ENCODE measurements around the gene CYP1A2.
"Not testable (repeated sequence)": the region's sequence is repeated elsewhere in the genome, so short reads cannot be mapped to it uniquely, and the experiment has no call there.

CYP1A2 gene

DNA sequence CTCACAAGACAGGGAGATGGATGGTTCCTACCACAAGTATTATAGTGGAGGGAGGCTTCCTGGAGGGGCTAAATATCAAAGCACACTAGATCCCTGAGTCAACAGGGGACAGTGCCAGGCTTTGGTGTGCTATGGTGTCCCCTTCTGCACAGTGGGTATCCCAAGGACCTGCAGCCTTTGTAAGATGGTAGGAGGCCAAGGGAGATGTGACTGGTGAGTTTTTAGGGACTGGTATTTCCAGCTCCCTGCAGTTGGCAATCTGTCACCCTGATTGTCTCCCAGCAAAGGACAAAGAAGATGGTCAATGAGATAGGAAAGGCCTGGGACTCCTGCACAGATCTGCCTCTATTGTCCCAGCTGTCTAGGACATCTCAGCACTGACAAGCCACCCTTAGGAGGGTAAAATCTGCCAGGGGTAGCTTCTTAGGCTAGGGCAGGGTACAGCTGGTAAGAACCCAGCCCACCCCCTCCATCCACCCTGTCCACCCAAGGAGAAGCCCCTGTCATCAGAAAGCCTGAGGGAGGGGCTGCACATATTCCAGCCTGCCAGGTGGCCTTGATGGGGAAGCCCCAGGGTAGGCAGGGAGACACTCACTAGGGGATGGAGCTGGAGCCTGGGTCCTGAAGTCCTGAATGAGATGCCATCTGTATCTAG is 23.9 kb upstream of the CYP1A2 start:
- FAIRE-seq (no peak), DNase-seq (ENCODE audit: insufficient read length, low spot score) (no peak)
- TF ChIP-seq POU2F2 (IDR thresholded peaks at IDR 0.05; ENCODE audit: low read depth, low read length) (no peak), POLR2AphosphoS5 (IDR thresholded peaks at IDR 0.05; ENCODE audit: low read depth, low read length) (no peak), POLR2A (IDR thresholded peaks at IDR 0.05; ENCODE audit: low read depth, low read length) (no peak), SPI1 (IDR thresholded peaks at IDR 0.05; ENCODE audit: low read depth, low read length) (no peak), PAX5 (IDR thresholded peaks at IDR 0.05; ENCODE audit: insufficient read depth, low read length, severe bottlenecking) (no peak), TAF1 (IDR thresholded peaks at IDR 0.05; ENCODE audit: low read depth, low read length) (no peak)

GRCh38 chr15:74725225-74725774 is 23.3 kb upstream of the CYP1A2 start, which contains the start of gene CYP1A1:
TSS of gene CYP1A1 (minus strand) at chr15:74725528. CDS start at chr15:74723097, 2,431 bp downstream.
- FAIRE-seq (peak; percentile 38), DNase-seq (ENCODE audit: insufficient read length, low spot score) (no peak)
- TF ChIP-seq POLR2AphosphoS5 (IDR thresholded peaks at IDR 0.05; ENCODE audit: low read depth, low read length): no peak
- no peak for TF ChIP-seq SPI1 (IDR thresholded peaks at IDR 0.05; ENCODE audit: low read depth, low read length)
- TF ChIP-seq POLR2A (IDR thresholded peaks at IDR 0.05; ENCODE audit: low read depth, low read length): no peak
- TF ChIP-seq POU2F2 (IDR thresholded peaks at IDR 0.05; ENCODE audit: low read depth, low read length): no peak
- no peak for TF ChIP-seq PAX5 (IDR thresholded peaks at IDR 0.05; ENCODE audit: insufficient read depth, low read length, severe bottlenecking)
- no peak for TF ChIP-seq TAF1 (IDR thresholded peaks at IDR 0.05; ENCODE audit: low read depth, low read length)

- DNase-seq (ENCODE audit: insufficient read length, low spot score): peak; percentile 66
- peak; percentile 54 for FAIRE-seq
- TF ChIP-seq SPI1 (IDR thresholded peaks at IDR 0.05; ENCODE audit: low read depth, low read length): no peak
- TF ChIP-seq POLR2A (IDR thresholded peaks at IDR 0.05; ENCODE audit: low read depth, low read length): no peak
- TF ChIP-seq TAF1 (IDR thresholded peaks at IDR 0.05; ENCODE audit: low read depth, low read length): no peak
- no peak for TF ChIP-seq PAX5 (IDR thresholded peaks at IDR 0.05; ENCODE audit: insufficient read depth, low read length, severe bottlenecking)
- no peak for TF ChIP-seq POLR2AphosphoS5 (IDR thresholded peaks at IDR 0.05; ENCODE audit: low read depth, low read length)
- no peak for TF ChIP-seq POU2F2 (IDR thresholded peaks at IDR 0.05; ENCODE audit: low read depth, low read length)
These were observed 22.5 kb upstream of the CYP1A2 start for GRCh38 chr15:74725845-74726773.

DNA sequence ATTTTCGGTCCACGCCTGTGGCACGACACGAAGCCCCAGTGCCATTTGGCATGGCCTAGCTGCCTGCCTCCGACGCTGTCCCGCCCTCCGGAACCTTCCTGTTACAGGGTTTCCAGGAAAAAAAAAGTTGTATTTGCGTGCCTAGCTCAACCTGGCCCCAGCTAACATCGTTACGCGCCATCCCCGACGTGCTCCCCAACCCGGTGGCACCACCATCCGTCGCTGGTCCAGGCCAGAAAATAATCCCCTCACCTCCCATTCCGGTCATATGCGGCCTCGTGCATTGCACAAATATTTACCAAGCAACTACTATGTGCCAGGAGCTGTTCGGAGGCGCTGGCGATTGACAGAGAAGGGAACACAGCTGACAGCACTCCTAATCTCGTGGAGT is 21.9 kb upstream of the CYP1A2 start:
- no peak for DNase-seq (ENCODE audit: insufficient read length, low spot score)
- no peak for TF ChIP-seq POU2F2 (IDR thresholded peaks at IDR 0.05; ENCODE audit: low read depth, low read length)
- FAIRE-seq: no peak

DNA sequence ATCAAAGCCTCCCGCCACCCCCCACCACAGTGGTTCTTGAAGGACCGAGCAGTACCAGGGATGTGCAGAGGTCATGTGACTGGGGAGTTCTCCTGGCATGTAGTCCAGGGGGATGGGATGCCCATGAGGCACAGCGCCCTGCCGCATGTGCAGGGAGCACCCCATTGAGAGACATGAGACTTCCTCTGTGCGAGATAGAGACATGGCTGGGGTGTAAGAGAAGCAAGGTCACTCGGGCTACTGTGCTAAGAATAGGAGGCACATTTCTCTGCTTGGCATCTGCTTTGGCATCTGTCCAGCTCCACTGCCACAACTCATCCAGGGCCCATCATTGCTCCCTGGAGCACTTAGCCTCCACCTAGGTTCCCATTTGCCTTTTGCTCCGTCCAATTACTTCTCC is 20.9 kb upstream of the CYP1A2 start:
- no peak for FAIRE-seq
- no peak for TF ChIP-seq PAX5 (IDR thresholded peaks at IDR 0.05; ENCODE audit: insufficient read depth, low read length, severe bottlenecking)
- no peak for TF ChIP-seq TAF1 (IDR thresholded peaks at IDR 0.05; ENCODE audit: low read depth, low read length)
- TF ChIP-seq POLR2A (IDR thresholded peaks at IDR 0.05; ENCODE audit: low read depth, low read length): no peak
- TF ChIP-seq SPI1 (IDR thresholded peaks at IDR 0.05; ENCODE audit: low read depth, low read length): no peak
- TF ChIP-seq POLR2AphosphoS5 (IDR thresholded peaks at IDR 0.05; ENCODE audit: low read depth, low read length): no peak
- no peak for TF ChIP-seq POU2F2 (IDR thresholded peaks at IDR 0.05; ENCODE audit: low read depth, low read length)
- no peak for DNase-seq (ENCODE audit: insufficient read length, low spot score)

- not testable (repeated sequence) for FAIRE-seq; DNase-seq (ENCODE audit: insufficient read length, low spot score)
These were observed 19.9 kb upstream of the CYP1A2 start for GRCh38 chr15:74728699-74729098.

DNA sequence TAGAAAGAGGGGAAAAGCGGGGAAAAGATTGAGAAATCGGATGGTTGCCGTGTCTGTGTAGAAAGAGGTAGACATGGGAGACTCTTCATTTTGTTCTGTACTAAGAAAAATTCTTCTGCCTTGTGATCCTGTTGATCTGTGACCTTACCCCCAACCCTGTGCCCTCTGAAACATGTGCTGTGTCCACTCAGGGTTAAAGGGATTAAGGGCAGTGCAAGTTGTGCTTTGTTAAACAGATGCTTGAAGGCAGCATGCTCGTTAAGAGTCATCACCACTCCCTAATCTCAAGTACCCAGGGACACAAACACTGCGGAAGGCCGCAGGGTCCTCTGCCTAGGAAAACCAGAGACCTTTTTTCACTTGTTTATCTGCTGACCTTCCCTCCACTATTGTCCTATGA is 19.3 kb upstream of the CYP1A2 start:
- not testable (repeated sequence) for FAIRE-seq; DNase-seq (ENCODE audit: insufficient read length, low spot score)

DNA sequence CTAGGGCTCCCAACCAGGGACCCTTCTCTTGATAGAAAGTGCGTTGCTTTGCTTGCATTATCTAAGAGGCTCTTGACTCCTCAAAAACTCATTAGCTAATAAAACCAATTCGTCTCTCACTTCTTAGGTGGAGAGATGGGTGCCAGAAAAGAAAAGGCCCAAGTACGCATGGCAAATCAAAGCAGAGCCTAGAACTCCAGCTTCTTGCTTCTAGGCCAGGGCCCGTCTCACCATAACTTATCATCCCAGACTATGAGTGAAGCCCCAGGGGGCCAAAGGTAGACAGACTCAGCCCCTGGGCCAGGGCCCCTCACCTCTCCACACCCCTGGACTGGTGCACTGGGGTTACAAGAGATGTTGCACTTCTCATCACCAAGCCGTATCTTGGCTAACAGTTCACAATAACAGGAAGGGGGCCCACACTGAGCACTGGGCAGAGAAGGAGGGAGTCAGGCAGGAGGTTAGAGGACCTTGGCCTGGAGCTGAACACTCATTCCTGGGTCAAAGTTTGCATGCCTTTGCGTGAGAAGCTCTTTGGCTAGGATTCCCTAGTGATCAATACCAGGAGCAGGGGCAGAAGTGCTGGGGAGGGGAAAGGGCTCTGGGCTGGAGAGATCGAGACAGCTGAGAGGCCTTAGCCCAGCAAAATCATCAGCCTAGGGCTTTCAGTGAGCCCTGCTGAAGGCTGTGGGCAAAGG is 17.9 kb upstream of the CYP1A2 start:
- no peak for DNase-seq (ENCODE audit: insufficient read length, low spot score)
- no peak for FAIRE-seq
- TF ChIP-seq POLR2AphosphoS5 (IDR thresholded peaks at IDR 0.05; ENCODE audit: low read depth, low read length) (no peak), PAX5 (IDR thresholded peaks at IDR 0.05; ENCODE audit: insufficient read depth, low read length, severe bottlenecking) (no peak), POU2F2 (IDR thresholded peaks at IDR 0.05; ENCODE audit: low read depth, low read length) (no peak), SPI1 (IDR thresholded peaks at IDR 0.05; ENCODE audit: low read depth, low read length) (no peak), TAF1 (IDR thresholded peaks at IDR 0.05; ENCODE audit: low read depth, low read length) (no peak), POLR2A (IDR thresholded peaks at IDR 0.05; ENCODE audit: low read depth, low read length) (no peak)

- TF ChIP-seq TAF1 (IDR thresholded peaks at IDR 0.05; ENCODE audit: low read depth, low read length) (no peak), POU2F2 (IDR thresholded peaks at IDR 0.05; ENCODE audit: low read depth, low read length) (no peak), POLR2A (IDR thresholded peaks at IDR 0.05; ENCODE audit: low read depth, low read length) (no peak), POLR2AphosphoS5 (IDR thresholded peaks at IDR 0.05; ENCODE audit: low read depth, low read length) (no peak), SPI1 (IDR thresholded peaks at IDR 0.05; ENCODE audit: low read depth, low read length) (no peak), PAX5 (IDR thresholded peaks at IDR 0.05; ENCODE audit: insufficient read depth, low read length, severe bottlenecking) (no peak)
- no peak for FAIRE-seq
These were observed 15.8 kb upstream of the CYP1A2 start for GRCh38 chr15:74732846-74733245.

More at GRCh38 chr15:74732846-74733245, 15.8 kb upstream of the CYP1A2 start:
- no peak for DNase-seq (ENCODE audit: insufficient read length, low spot score)
